GM21360 (cell line): ENCODE data around the gene CACNA1S.

Experiments used
- ATAC-seq: cut with Tn5 transposase; IDR thresholded peaks from one replicate; pipeline ENCODE4 v1.9.1; 2021; ENCODE audit warnings: mild to moderate bottlenecking, moderate library complexity; ENCODE audit not compliant: unreplicated experiment

CACNA1S gene

GRCh38 chr1:200990114-200990513 lies 122.1 kb downstream of the CACNA1S start:
- ATAC-seq = no peak
